Hepatocyte (in vitro differentiated cells): Measurements from ENCODE around the gene MAD1L1.

ENCODE experiments used
- CTCF ChIP-seq: fragments of 200-600 bp; sonication (generic); IDR thresholded peaks from 2 replicates; pipeline ENCODE4 v1.5.1; 2016; ENCODE audit warnings: antibody characterized with exemption, mild to moderate bottlenecking; ENCODE audit not compliant: poor library complexity
- EZH2 ChIP-seq: fragments of 200-600 bp; sonication (generic); IDR thresholded peaks from 2 replicates; pipeline ENCODE4 v1.6.1; 2016; ENCODE audit warnings: antibody characterized with exemption, mild to moderate bottlenecking, borderline replicate concordance

GRCh38 chr7:1985042-1985441, 247.7 kb downstream of the MAD1L1 start:
- TF ChIP-seq CTCF (no peak), EZH2 (no peak)
